ENCODE data around the gene CYFIP1. TPM values are rescaled to one million over a fixed set of nuclear protein-coding genes. Genes with fewer than 3 reads are reported as not detected.

Gene CYFIP1
- polyA plus RNA-seq, 3 donors from 2014 or later = 3.4 to 5.6 (median 3.7) TPM

DNA sequence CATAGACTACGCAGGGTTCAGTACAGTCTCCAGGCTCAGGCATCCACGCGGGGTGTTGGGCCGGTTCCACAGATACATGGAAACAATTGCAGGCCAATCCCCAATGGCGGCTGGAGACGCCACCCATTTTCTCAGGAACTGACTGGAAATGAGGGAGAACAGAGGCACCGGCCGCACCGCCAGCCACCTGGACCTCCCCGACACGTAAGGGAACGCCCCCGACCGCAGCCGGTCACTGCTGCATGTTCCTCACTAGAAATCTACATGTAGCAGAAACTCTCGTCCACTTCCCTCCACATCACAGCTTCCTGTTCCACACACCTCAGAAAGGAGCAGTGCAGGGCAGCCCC is 29.2 kb downstream of the CYFIP1 start:
- DNase-seq = no peak
- peaks cover 13 to 15% of the 10 kb centered on the region in 2 donors for H3K4me1 Mint-ChIP-seq
- H3K27ac Mint-ChIP-seq = no peak overlapping the region
- no peak overlapping the region for H3K4me3 Mint-ChIP-seq
- H3K27me3 Mint-ChIP-seq (ENCODE audit: low read depth in 3 of 3) = peaks cover 1 to 3% (median 2%) of the 10 kb centered on the region in 3 donors
- no peaks in the 10 kb centered on the region for H3K36me3 Mint-ChIP-seq
- no peaks in the 10 kb centered on the region for H3K9me3 Mint-ChIP-seq

DNA sequence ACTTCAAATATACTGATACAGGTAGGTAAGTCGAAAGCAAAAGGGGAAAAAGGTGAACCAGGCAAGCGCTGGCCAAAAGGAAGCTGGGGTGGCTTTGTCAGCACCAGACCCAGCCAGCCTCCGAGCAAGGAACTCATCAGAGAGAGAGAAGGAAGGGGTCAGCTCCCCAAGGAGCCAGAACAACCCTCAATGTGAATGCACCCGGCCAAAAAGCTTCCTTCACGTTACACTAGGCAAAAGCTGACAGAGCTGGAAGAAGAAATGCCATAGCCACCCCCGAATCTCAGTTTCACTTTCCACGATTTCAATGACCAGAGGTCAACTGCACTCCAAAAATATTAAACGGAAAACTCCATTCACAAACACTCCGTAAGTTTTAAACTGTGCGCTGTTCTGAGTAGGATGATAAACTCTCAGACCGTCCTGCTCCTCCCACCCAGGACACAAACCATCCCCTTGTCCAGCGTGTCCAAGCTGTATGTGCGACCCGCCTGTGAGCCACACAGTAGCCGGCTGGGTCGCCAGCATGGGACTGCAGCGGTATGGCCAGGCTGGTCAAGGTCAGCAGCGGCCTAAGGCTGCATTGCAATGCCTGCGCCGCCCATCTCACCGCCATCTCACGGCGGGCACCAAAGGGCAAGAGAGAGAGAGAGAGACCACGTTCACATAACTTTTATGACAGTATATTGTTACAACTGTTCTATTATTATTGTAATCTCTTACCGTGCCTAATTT is 29.7 kb downstream of the CYFIP1 start:
- Mint-ChIP-seq H3K9me3 (no peaks in the 10 kb centered on the region), H3K4me1 (peaks cover 13 to 15% of the 10 kb centered on the region in 2 donors), H3K4me3 (peak overlapping the region in 1 of 5 donors; percentile 27), H3K27me3 (ENCODE audit: low read depth in 3 of 3) (peaks cover 1 to 3% (median 2%) of the 10 kb centered on the region in 3 donors), H3K36me3 (no peaks in the 10 kb centered on the region), H3K27ac (peak overlapping the region in 1 of 6 donors; percentile 10)
- no peak for DNase-seq

DNA sequence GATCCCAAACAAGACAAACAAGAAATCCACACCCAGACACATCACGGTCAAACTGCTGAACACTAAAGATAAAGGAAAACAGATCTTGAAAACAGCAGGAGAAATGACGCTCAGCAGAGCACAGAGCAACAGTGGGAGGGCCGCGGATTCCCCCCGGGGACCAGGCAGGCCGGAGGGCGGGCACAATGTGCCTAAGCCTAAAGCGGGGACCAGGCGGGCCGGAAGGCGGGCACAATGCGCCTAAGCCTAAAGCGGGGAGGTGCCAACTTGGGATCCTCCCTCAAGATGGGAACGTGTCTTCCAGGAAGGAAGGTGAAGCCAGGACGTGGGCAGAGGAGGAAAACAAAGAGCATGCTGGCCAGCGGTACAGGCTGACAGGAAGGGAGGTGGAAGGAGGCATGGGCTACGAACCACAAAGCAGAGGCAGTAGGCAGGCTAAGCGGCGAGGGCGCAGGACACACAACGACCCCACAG is 31.1 kb downstream of the CYFIP1 start:
- peak in 2 of 3 donors; percentile 3 to 5 for DNase-seq
- Mint-ChIP-seq H3K27me3 (ENCODE audit: low read depth in 3 of 3) (peaks cover 1 to 4% (median 2%) of the 10 kb centered on the region in 3 donors), H3K27ac (peak overlapping the region in 3 of 6 donors; percentile 9 to 48 (median 38))

DNA sequence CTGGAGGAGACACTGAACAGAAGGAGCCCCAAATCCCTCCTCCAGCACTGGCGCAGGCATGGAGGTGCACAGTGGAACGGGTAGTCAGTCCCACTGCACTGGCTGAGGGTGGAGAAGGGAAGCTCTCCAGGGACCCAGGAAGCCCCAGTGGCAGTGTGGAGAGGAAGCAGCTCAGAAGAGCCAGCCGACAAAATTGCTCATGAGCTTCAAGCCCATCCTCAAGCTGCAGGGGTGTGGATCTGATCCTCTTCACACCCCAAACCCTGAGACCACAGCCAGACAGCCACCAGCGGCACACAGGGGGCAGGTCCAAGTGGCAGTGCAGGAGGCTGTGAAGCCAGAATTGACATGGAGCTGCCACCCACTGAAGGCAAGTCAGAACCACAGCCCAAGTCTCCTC is 32.1 kb downstream of the CYFIP1 start:
- H3K27ac Mint-ChIP-seq = peak overlapping the region in 1 of 6 donors; percentile 9
- DNase-seq = no peak
- H3K4me1 Mint-ChIP-seq = peaks cover 13 to 15% of the 10 kb centered on the region in 2 donors
- H3K9me3 Mint-ChIP-seq = no peaks in the 10 kb centered on the region
- peaks cover 1 to 4% (median 2%) of the 10 kb centered on the region in 3 donors for H3K27me3 Mint-ChIP-seq (ENCODE audit: low read depth in 3 of 3)
- peaks cover 0 to 4% (median 0%) of the 10 kb centered on the region in 3 donors for H3K36me3 Mint-ChIP-seq
- peak overlapping the region in 2 of 5 donors; percentile 10 to 35 for H3K4me3 Mint-ChIP-seq

More for the DNA sequence above, 31.1 kb downstream of the CYFIP1 start:
- H3K36me3 Mint-ChIP-seq = no peaks in the 10 kb centered on the region
- H3K9me3 Mint-ChIP-seq = no peaks in the 10 kb centered on the region
- H3K4me3 Mint-ChIP-seq = peak overlapping the region; percentile 72 to 82 (median 77)
- H3K4me1 Mint-ChIP-seq = peaks cover 13 to 15% of the 10 kb centered on the region in 2 donors

DNA sequence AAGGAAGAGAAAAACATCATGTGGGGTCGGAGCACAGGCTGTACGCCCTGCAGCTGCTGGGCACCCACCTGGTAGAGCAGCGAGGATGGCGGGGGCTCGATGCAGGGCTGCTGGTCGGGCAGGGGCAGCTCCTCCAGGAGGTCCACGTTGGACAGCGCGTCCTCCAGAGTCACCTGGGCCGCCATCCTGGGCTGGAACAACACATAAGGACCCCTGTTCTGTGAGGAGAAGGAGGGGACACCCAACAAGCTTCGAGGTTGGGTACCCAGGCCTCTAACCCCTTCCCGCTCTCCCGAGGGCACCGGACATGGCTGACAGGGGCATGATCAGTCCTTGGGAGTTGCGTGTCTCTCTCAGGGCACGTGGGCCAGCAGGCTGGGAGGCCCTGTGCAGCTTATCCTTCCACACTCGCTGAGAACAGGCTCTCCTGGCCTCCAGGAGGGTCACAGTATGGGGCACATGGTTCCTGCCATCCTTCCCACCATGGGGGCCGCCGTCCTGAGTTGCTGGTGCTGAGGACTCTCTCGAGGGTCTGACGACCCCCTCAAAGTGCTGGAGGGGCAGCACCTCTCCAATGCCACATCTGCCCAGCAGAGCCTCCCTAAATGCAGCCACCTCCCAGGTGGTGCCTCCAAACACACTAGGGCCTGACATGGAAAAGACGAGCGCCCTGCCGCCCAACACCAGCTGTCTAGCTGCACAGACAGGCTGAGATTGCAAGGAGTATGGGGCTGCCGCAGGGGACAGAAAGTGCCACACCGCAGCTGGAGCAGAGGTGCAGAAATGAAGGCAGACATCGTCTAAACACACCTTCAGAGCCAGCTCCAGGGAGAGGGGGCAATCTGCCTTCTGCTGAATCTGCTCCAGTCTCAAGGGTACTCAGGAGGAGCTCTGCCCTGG is 32.8 kb downstream of the CYFIP1 start:
- H3K27ac Mint-ChIP-seq = no peak overlapping the region
- peaks cover 0 to 4% (median 0%) of the 10 kb centered on the region in 3 donors for H3K36me3 Mint-ChIP-seq
- H3K9me3 Mint-ChIP-seq = no peaks in the 10 kb centered on the region
- DNase-seq = no peak
- H3K27me3 Mint-ChIP-seq (ENCODE audit: low read depth in 3 of 3) = peaks cover 1 to 4% (median 2%) of the 10 kb centered on the region in 3 donors
- peaks cover 13 to 15% of the 10 kb centered on the region in 2 donors for H3K4me1 Mint-ChIP-seq
- H3K4me3 Mint-ChIP-seq = no peak overlapping the region

DNA sequence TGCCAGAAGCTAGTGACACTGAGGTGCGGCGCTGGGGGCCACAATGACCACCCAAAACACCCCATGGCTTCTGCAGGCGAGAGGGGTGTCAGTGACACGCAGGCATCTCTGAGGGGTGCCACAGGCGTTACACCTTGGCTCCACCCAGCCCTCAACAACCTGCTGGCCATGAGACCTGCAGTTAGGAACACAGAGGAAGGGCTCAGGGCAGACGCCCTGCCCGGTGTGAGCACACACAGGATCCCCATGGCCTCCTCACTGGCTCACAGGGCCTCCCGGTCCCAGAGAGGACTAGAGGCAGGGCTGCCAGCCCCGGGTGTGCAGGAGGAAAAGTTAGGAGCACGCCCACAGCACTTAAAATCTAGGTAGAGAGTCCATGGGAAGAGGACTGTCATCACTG is 35.1 kb downstream of the CYFIP1 start:
- H3K9me3 Mint-ChIP-seq = no peaks in the 10 kb centered on the region
- H3K27me3 Mint-ChIP-seq (ENCODE audit: low read depth in 3 of 3) = peaks cover 1 to 2% (median 1%) of the 10 kb centered on the region in 3 donors
- peaks cover 0 to 4% (median 0%) of the 10 kb centered on the region in 3 donors for H3K36me3 Mint-ChIP-seq
- no peak overlapping the region for H3K4me3 Mint-ChIP-seq
- H3K4me1 Mint-ChIP-seq = peaks cover 13 to 15% of the 10 kb centered on the region in 2 donors
- H3K27ac Mint-ChIP-seq = no peak overlapping the region
- DNase-seq = no peak

DNA sequence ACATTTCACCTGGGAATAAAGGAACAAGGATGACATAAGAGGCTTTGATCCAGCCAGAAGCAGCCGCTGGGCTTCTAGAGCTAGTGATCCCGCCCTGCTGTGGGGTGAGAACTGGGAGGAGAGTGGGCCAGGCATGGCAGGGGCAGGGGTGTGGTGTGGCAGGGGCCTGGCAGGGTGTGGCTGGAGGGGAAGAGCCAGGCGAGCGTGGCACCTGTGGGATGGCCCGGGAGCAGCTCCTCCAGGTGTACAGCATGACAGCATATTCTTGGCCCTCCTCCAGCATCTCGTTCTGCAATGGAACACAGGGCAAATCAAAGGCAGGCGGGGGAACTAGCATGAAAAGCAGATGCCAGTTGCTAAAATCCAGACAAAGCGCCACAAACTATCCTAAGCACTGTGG is 35.5 kb downstream of the CYFIP1 start:
- H3K9me3 Mint-ChIP-seq = no peaks in the 10 kb centered on the region
- H3K27me3 Mint-ChIP-seq (ENCODE audit: low read depth in 3 of 3) = peaks cover 1 to 2% (median 1%) of the 10 kb centered on the region in 3 donors
- no peak for DNase-seq
- peaks cover 13 to 15% of the 10 kb centered on the region in 2 donors for H3K4me1 Mint-ChIP-seq
- peaks cover 0 to 4% (median 0%) of the 10 kb centered on the region in 3 donors for H3K36me3 Mint-ChIP-seq
- H3K4me3 Mint-ChIP-seq = no peak overlapping the region
- no peak overlapping the region for H3K27ac Mint-ChIP-seq

DNA sequence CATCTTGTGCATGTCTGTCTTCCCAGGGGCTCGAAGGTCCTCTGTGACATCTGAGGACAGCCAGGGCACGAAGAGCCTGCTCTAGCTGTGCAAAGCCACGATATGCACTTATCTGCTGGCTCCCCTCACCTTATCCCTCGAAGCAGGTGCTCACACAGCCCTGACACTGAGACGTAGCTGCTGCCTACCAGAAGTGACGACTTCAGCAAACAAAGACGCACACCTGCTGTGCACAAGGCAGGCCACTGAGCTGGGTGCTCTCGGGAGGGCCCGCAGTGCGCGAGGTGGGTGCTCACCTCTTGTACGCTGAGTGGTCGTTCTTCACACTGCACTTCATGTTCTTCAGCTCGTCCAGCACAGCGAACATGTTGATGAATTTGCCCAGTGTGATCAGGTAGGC is 37.3 kb downstream of the CYFIP1 start:
- no peak for DNase-seq
- no peak overlapping the region for H3K27ac Mint-ChIP-seq
- H3K9me3 Mint-ChIP-seq = no peaks in the 10 kb centered on the region
- H3K36me3 Mint-ChIP-seq = peaks cover 0 to 4% (median 0%) of the 10 kb centered on the region in 3 donors
- no peaks in the 10 kb centered on the region for H3K4me1 Mint-ChIP-seq
- H3K4me3 Mint-ChIP-seq = no peak overlapping the region
- peaks cover 0 to 1% (median 1%) of the 10 kb centered on the region in 3 donors for H3K27me3 Mint-ChIP-seq (ENCODE audit: low read depth in 3 of 3)

DNA sequence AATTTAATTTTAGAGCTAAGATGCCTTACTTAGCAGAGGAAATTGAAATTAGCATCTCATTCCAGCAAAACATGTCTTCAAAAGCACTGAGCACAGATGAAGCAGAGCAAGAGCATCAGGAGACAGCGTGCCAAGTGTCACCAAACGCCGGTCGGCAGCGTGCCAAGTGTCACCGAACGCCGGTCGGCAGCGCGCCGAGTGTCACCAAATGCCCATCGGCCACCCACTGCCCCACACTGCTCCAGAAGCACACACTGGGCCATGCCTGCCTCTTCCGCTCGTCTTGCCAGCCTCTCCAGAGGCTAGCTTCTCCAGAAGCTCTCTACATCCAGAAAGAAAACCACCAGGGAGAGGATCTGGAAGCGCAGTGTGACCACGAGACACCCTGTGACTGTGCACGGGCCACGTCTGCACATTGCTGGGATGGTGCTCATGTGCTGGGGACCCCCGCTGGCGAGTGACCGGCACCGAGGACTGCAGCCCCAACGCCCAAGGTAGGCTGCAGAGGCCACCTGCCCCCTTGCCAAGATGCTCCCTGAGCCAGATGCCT is 37.8 kb downstream of the CYFIP1 start:
- no peak overlapping the region for H3K4me3 Mint-ChIP-seq
- peaks cover 0 to 4% (median 0%) of the 10 kb centered on the region in 3 donors for H3K36me3 Mint-ChIP-seq
- H3K27me3 Mint-ChIP-seq (ENCODE audit: low read depth in 3 of 3) = peaks cover 0 to 1% (median 1%) of the 10 kb centered on the region in 3 donors
- H3K27ac Mint-ChIP-seq = no peak overlapping the region
- H3K9me3 Mint-ChIP-seq = no peaks in the 10 kb centered on the region
- H3K4me1 Mint-ChIP-seq = no peaks in the 10 kb centered on the region
- no peak for DNase-seq

DNA sequence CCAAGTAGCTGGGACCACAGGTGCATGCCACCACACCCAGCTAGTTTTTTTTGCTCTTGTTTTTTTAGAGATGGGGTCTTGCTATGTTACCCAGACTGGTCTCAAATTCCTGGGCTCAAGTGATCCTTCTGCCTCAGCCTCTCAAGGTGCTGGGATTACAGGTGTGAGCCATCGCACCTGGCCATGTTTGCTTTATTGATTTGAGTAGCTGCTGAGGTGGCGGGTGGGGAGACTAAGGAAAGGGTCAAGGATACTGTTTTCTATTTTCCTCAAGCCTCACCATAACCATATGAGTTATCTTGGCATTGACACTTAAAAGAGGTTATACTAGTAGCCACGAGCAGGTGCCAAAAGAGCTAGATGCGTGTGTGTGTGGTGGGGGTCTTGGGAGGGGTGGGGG is 39.0 kb downstream of the CYFIP1 start:
- H3K27me3 Mint-ChIP-seq (ENCODE audit: low read depth in 3 of 3) = peaks cover 0 to 3% (median 1%) of the 10 kb centered on the region in 3 donors
- no peaks in the 10 kb centered on the region for H3K4me1 Mint-ChIP-seq
- no peaks in the 10 kb centered on the region for H3K9me3 Mint-ChIP-seq
- H3K27ac Mint-ChIP-seq = no peak overlapping the region
- H3K36me3 Mint-ChIP-seq = peaks cover 0 to 4% (median 0%) of the 10 kb centered on the region in 3 donors
- no peak overlapping the region for H3K4me3 Mint-ChIP-seq
- no peak for DNase-seq

DNA sequence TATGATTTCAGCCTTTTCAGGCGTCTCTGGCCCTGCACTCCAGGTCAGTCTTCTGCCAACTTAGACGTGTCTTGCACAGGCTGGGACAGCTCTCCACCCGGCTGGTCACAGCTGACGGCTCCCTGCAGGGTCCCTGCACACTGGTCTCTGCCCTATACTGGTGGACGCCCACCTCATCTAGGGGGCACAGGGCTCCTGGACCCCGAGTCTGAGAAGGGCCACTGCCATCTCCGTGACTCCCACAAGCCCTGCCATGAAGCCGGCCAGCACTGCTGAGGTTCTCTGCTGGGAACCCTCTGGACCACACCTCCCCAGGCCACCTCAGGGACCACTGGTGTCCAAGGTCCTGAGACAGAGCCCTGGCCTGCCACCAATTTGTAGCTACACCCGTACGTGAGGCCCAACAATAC is 40.5 kb downstream of the CYFIP1 start:
- DNase-seq = no peak
- peaks cover 0 to 3% (median under 1%) of the 10 kb centered on the region in 3 donors for H3K27me3 Mint-ChIP-seq (ENCODE audit: low read depth in 3 of 3)
- no peaks in the 10 kb centered on the region for H3K4me1 Mint-ChIP-seq
- H3K27ac Mint-ChIP-seq = no peak overlapping the region
- no peaks in the 10 kb centered on the region for H3K9me3 Mint-ChIP-seq
- H3K36me3 Mint-ChIP-seq = peaks cover 0 to 4% (median 0%) of the 10 kb centered on the region in 3 donors
- H3K4me3 Mint-ChIP-seq = no peak overlapping the region

DNA sequence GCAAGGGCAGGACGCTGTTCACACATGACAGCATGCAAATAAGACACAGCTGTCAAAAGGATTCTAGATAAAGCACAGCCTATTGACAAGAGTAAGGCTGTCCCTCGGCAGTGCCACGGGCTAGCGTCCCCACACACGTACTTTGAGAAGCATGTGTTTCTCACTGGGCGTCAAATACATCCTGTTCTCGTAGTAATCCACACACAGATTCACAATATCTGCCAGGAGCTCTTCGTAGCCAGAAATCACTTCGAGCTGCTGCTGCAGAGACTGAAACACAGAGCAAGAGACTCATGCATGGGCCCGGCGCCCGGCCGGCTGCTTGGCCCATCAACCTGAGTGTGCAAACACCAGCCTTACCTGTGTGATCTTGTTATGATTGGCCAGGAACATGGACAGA is 41.1 kb downstream of the CYFIP1 start:
- Mint-ChIP-seq H3K9me3 (no peaks in the 10 kb centered on the region), H3K4me1 (no peaks in the 10 kb centered on the region), H3K4me3 (no peak overlapping the region), H3K36me3 (peaks cover 0 to 4% (median 0%) of the 10 kb centered on the region in 3 donors), H3K27me3 (ENCODE audit: low read depth in 3 of 3) (peaks cover 0 to 3% (median 0%) of the 10 kb centered on the region in 3 donors), H3K27ac (no peak overlapping the region)
- DNase-seq = no peak

DNA sequence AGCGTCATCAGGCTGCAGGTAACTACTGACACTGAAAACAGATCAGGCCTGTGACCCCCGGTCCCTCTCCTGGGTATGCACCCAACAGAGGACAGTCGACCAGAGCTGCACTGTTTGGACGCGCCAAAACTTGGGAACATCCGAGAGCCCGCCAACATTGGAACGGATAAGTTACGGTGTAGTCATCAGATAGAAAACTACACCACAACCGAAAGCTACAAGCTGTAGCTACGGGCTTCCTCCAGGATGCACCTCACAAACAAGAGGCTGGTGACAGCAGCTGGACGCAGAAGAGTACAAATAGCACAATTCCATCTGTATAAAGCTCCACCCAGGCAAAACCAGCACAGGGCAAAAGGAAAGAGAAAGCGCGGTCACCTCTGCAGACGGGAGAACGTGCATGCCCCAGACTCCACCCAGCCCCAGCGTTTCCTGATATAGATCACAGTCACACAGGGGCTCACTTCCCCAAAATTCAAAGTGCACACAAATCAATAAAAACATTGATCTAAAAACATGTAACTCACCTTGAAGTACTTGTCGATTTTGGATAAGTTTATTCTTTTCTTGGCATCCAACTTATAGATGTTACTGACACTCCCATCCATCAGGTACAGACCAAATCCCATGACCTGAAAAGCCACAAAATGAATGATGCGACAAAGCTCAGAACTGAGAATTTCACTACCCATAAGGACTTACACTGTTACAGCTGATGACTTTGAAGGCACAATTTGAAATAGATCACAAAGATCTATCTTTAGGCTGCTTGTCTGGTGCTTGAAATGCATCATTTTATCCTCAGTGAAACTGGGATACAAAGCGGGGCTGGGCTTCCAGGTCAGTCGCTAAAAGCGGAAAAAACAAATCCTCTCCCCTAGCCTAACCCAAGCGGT is 43.3 kb downstream of the CYFIP1 start:
- Mint-ChIP-seq H3K27me3 (ENCODE audit: low read depth in 3 of 3) (peaks cover 0 to 3% (median 0%) of the 10 kb centered on the region in 3 donors), H3K4me3 (no peak overlapping the region), H3K4me1 (no peaks in the 10 kb centered on the region), H3K9me3 (no peaks in the 10 kb centered on the region), H3K27ac (no peak overlapping the region), H3K36me3 (no peaks in the 10 kb centered on the region)
- no peak for DNase-seq

All from immature natural killer cell (primary cell).